Adrenal gland (tissue), 5 donors: Measurements from ENCODE around the gene CRB1.

Source experiments
- CTCF ChIP-seq, 6 experiments: fragments of 450-650 bp in 4 of 6; fragments of 200-600 bp in 2 of 6; sonication (generic) in 1 of 6; IDR thresholded peaks; 1 replicate in 5 of 6; 2 replicates in 1 of 6; pipeline versions ENCODE4 v1.5.1 to v1.8.0; 2016 to 2021; ENCODE audit warnings: antibody characterized with exemption in 6 of 6, mild to moderate bottlenecking in 2 of 6, moderate library complexity in 1 of 6
- POLR2A ChIP-seq, 2 donors: fragments of 450-650 bp; IDR thresholded peaks; one replicate each; pipeline ENCODE4 v1.6.1; 2017; ENCODE audit warnings: antibody characterized with exemption in 2 of 2, mild to moderate bottlenecking in 2 of 2, moderate library complexity in 1 of 2
- donor health status: DM: no; HTN: no; CAD: no.

DNA sequence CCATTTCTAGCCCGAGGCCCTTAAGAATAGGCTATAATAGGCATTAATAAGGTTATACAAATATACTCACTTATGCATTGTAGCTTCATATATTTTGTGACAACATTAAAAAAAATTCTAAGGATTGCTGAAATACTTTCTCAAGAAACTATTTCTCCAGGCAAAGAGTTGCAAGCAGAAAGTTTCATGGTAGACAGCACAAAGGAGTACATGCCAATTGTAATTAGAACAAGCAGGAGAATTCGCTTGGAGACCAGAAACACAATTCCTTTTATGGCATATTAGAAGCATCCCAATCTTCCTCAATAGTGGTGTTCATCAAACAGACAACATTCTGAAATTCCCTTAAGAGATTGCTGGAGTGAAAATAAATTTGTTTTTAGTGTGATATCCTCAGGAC is 122.8 kb downstream of the CRB1 start:
- TF ChIP-seq POLR2A (IDR thresholded peaks at IDR 0.05) (no peak), CTCF (IDR thresholded peaks at IDR 0.05) (no peak)
